GM13976 (cell line): Measurements from ENCODE around the gene DGKH.

Source experiments
- DNase-seq: peaks from one replicate; pipeline ENCODE4 v3.0.0; 2012; ENCODE audit warnings: low spot score
- in situ Hi-C: fragments of 300-500 bp; cut with MboI; formaldehyde crosslinking; loops from one replicate; pipeline ENCODE4 v1.12.0; 2022; ENCODE audit warnings: low sequenced_read_pairs, mixed read lengths, inconsistent platforms; ENCODE audit not compliant: unreplicated experiment
- TF ChIP-seq, protein P1 (sequence below): IDR thresholded peaks from 2 replicates; pipeline ENCODE4 v1.5.1; 2012; ENCODE audit warnings: borderline replicate concordance, mild to moderate bottlenecking; ENCODE audit not compliant: insufficient read depth; ENCODE audit errors: extremely low read depth, missing control alignments, control extremely low read depth

The DGKH gene

DNA sequence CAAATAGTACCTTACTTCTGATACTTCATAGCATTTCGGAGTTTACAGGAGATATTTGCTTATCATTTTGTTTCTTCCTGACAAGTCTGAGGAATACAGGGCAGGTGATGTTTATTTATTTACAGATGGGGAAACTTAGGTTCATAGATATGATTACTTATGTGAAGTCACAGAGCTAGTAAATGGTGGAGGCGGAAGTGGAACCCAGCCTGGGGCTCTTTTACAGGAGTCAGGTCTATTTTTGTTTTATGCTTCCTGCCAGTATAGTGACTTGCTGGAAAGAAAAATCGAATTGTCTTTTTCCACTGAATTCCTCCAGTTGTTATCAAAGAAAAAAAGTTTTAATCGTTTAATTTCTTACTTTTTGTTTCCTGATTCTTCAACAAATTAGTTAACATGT is 66.5 kb downstream of the DGKH start:
- DNase-seq = no peak
- in situ Hi-C loops = loop anchor here (5.0 kb wide), 1 partner anchor 448 kb away; no protein-coding TSS in a partner anchor
- TF ChIP-seq, protein P1, sequence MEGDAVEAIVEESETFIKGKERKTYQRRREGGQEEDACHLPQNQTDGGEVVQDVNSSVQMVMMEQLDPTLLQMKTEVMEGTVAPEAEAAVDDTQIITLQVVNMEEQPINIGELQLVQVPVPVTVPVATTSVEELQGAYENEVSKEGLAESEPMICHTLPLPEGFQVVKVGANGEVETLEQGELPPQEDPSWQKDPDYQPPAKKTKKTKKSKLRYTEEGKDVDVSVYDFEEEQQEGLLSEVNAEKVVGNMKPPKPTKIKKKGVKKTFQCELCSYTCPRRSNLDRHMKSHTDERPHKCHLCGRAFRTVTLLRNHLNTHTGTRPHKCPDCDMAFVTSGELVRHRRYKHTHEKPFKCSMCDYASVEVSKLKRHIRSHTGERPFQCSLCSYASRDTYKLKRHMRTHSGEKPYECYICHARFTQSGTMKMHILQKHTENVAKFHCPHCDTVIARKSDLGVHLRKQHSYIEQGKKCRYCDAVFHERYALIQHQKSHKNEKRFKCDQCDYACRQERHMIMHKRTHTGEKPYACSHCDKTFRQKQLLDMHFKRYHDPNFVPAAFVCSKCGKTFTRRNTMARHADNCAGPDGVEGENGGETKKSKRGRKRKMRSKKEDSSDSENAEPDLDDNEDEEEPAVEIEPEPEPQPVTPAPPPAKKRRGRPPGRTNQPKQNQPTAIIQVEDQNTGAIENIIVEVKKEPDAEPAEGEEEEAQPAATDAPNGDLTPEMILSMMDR = no peak

- DNase-seq = no peak
- TF ChIP-seq, protein P1 = no peak
- in situ Hi-C loops = no loop called here
These were observed 67.8 kb downstream of the DGKH start for GRCh38 chr13:42116225-42116624.

- TF ChIP-seq, protein P1 = no peak
- DNase-seq = no peak
- in situ Hi-C loops = no loop called here
These were observed 70.6 kb downstream of the DGKH start for GRCh38 chr13:42119041-42119440.

DNA sequence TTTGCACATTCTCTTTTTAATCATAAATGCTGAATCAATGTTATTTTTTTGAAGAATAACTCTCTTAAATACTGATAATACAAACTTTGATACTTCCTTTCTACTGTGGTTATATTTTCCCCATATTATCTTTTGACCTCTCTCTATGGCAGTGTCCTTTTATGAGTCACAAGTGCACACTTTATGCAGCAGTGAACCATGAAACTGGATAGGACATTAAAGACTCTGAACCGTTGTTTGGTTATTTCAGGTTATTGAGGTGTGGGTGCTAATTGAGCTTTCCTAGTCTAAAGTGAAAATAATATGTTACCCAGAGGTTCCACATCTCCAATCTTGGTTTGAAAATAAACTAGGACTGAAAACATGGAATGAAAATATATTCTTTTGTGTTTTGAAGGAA is 71.4 kb downstream of the DGKH start:
- DNase-seq = no peak
- in situ Hi-C loops = no loop called here
- TF ChIP-seq, protein P1 = no peak

GRCh38 chr13:42123600-42123999 is 75.2 kb downstream of the DGKH start:
- in situ Hi-C loops = no loop called here
- TF ChIP-seq, protein P1 = no peak
- DNase-seq = no peak

- in situ Hi-C loops = no loop called here
- TF ChIP-seq, protein P1 = no peak
- no peak for DNase-seq
These were observed 76.6 kb downstream of the DGKH start for GRCh38 chr13:42125046-42125445.

DNA sequence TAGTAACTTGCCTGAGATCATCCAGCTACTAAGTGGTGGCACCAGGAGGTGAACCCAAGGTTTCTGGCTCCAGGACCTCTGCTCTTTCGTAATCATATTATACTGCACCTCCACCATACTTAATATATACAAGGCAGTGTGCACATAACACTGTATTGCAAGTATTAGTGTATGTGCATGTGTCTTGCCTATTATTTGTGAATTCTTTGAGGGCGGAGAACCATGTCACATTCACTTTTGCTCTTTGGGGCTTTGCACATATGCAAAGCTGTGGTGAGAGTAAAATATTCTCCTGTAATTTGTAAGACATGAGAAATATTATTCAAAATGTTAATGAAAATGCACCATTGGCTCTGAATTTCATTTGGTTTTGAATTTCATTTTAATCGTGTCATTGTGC is 78.6 kb downstream of the DGKH start:
- TF ChIP-seq, protein P1 = no peak
- no peak for DNase-seq
- in situ Hi-C loops = no loop called here
